Measurements from ENCODE around the gene TRANK1. TPM values are rescaled to one million over a fixed set of nuclear protein-coding genes. Genes with fewer than 3 reads are reported as not detected.

Gene TRANK1
- total and polyA plus RNA-seq, 4 donors: 2.9 to 40.0 (median 10.2) TPM

DNA sequence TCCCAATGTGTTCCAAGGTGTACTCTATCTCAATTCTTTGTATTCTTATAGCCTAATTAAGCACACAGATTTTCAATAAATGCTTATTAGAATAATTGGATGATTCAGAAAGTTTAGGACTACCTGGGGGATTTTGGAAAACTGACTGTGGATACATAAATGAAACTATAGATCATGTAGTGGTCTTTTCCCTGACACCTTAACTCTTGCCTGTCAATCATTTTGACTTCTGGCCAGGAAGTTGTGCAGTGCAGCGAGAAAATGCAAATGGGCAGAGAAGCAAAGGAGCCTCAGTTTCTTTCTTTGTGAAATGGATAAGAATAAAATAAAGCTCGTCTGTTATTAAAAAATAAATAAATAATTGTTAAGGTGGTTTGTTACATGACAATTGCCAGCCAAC is 133.1 kb downstream of the TRANK1 start:
- no peaks in the 10 kb centered on the region for H3K36me3 ChIP-seq (ENCODE audit: control insufficient read depth in 4 of 4, insufficient read depth in 3 of 4, low read depth in 1 of 4, low read length in 3 of 4)
- no peak overlapping the region for H3K27ac ChIP-seq (ENCODE audit: low read depth in 1 of 2, low read length in 2 of 2)
- H3K4me3 ChIP-seq (ENCODE audit: low read depth in 1 of 3, low read length in 3 of 3): no peak overlapping the region
- no peak for TF ChIP-seq FOXA2 (IDR thresholded peaks at IDR 0.05)
- no peak for TF ChIP-seq EGR1 (IDR thresholded peaks at IDR 0.05; ENCODE audit: low read depth in 2 of 2)
- no peak for TF ChIP-seq FOXA1 (IDR thresholded peaks at IDR 0.05)
- no peak for TF ChIP-seq NR2F2 (IDR thresholded peaks at IDR 0.05)
- no peak for TF ChIP-seq HNF4A (conservative IDR thresholded peaks at IDR 0.05)
- TF ChIP-seq RAD21 (IDR thresholded peaks at IDR 0.05): no peak
- TF ChIP-seq, protein P1, sequence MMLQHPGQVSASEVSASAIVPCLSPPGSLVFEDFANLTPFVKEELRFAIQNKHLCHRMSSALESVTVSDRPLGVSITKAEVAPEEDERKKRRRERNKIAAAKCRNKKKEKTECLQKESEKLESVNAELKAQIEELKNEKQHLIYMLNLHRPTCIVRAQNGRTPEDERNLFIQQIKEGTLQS (IDR thresholded peaks at IDR 0.05): no peak
- no peak for TF ChIP-seq TAF1 (conservative IDR thresholded peaks at IDR 0.05)
- TF ChIP-seq, protein P2, sequence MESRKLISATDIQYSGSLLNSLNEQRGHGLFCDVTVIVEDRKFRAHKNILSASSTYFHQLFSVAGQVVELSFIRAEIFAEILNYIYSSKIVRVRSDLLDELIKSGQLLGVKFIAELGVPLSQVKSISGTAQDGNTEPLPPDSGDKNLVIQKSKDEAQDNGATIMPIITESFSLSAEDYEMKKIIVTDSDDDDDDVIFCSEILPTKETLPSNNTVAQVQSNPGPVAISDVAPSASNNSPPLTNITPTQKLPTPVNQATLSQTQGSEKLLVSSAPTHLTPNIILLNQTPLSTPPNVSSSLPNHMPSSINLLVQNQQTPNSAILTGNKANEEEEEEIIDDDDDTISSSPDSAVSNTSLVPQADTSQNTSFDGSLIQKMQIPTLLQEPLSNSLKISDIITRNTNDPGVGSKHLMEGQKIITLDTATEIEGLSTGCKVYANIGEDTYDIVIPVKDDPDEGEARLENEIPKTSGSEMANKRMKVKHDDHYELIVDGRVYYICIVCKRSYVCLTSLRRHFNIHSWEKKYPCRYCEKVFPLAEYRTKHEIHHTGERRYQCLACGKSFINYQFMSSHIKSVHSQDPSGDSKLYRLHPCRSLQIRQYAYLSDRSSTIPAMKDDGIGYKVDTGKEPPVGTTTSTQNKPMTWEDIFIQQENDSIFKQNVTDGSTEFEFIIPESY (IDR thresholded peaks at IDR 0.05): no peak
- TF ChIP-seq YY1 (IDR thresholded peaks at IDR 0.05): no peak
- TF ChIP-seq, protein P3, sequence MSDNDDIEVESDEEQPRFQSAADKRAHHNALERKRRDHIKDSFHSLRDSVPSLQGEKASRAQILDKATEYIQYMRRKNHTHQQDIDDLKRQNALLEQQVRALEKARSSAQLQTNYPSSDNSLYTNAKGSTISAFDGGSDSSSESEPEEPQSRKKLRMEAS (IDR thresholded peaks at IDR 0.05): no peak
- no peak for TF ChIP-seq RXRA (IDR thresholded peaks at IDR 0.05)
- no peak for TF ChIP-seq SP1 (IDR thresholded peaks at IDR 0.05)
- TF ChIP-seq, protein P4, sequence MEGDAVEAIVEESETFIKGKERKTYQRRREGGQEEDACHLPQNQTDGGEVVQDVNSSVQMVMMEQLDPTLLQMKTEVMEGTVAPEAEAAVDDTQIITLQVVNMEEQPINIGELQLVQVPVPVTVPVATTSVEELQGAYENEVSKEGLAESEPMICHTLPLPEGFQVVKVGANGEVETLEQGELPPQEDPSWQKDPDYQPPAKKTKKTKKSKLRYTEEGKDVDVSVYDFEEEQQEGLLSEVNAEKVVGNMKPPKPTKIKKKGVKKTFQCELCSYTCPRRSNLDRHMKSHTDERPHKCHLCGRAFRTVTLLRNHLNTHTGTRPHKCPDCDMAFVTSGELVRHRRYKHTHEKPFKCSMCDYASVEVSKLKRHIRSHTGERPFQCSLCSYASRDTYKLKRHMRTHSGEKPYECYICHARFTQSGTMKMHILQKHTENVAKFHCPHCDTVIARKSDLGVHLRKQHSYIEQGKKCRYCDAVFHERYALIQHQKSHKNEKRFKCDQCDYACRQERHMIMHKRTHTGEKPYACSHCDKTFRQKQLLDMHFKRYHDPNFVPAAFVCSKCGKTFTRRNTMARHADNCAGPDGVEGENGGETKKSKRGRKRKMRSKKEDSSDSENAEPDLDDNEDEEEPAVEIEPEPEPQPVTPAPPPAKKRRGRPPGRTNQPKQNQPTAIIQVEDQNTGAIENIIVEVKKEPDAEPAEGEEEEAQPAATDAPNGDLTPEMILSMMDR (IDR thresholded peaks at IDR 0.05; ENCODE audit: low read depth, low read length, missing input control): no peak
- no peak for TF ChIP-seq HNF4G (IDR thresholded peaks at IDR 0.05)
- TF ChIP-seq, protein P5, sequence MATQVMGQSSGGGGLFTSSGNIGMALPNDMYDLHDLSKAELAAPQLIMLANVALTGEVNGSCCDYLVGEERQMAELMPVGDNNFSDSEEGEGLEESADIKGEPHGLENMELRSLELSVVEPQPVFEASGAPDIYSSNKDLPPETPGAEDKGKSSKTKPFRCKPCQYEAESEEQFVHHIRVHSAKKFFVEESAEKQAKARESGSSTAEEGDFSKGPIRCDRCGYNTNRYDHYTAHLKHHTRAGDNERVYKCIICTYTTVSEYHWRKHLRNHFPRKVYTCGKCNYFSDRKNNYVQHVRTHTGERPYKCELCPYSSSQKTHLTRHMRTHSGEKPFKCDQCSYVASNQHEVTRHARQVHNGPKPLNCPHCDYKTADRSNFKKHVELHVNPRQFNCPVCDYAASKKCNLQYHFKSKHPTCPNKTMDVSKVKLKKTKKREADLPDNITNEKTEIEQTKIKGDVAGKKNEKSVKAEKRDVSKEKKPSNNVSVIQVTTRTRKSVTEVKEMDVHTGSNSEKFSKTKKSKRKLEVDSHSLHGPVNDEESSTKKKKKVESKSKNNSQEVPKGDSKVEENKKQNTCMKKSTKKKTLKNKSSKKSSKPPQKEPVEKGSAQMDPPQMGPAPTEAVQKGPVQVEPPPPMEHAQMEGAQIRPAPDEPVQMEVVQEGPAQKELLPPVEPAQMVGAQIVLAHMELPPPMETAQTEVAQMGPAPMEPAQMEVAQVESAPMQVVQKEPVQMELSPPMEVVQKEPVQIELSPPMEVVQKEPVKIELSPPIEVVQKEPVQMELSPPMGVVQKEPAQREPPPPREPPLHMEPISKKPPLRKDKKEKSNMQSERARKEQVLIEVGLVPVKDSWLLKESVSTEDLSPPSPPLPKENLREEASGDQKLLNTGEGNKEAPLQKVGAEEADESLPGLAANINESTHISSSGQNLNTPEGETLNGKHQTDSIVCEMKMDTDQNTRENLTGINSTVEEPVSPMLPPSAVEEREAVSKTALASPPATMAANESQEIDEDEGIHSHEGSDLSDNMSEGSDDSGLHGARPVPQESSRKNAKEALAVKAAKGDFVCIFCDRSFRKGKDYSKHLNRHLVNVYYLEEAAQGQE (IDR thresholded peaks at IDR 0.05): no peak
- TF ChIP-seq GABPA (IDR thresholded peaks at IDR 0.05 in 1 of 2, conservative IDR thresholded peaks at IDR 0.05 in 1 of 2): no peak
- TF ChIP-seq JUND (IDR thresholded peaks at IDR 0.05): no peak
- H3K9me3 ChIP-seq (ENCODE audit: control insufficient read depth in 4 of 4, low read length in 3 of 4): peaks cover 0 to 4% (median 1%) of the 10 kb centered on the region in 4 donors
- no peaks in the 10 kb centered on the region for H3K4me1 ChIP-seq (ENCODE audit: control insufficient read depth in 4 of 4, insufficient read depth in 4 of 4, low read length in 3 of 4)
- DNase-seq (ENCODE audit: low spot score): no peak
- H3K9ac ChIP-seq (ENCODE audit: low read depth in 1 of 2, low read length in 2 of 2): no peak overlapping the region
- 92% methylated on average over 2 of the region's 2 CpGs for WGBS
- H3K27me3 ChIP-seq (ENCODE audit: control insufficient read depth in 4 of 4, insufficient read depth in 4 of 4, low read length in 3 of 4): no peaks in the 10 kb centered on the region
